Stimulated activated CD4-positive, alpha-beta T cell treated with anti-CD3 and anti-CD28 coated beads, Interleukin-15, amount 100 ng/mL, for 48 hours (primary cell): ENCODE data around the gene NT5E.
"Not testable (repeated sequence)": the region's sequence is repeated elsewhere in the genome, so short reads cannot be mapped to it uniquely, and the experiment has no call there.

ENCODE experiments used
- DNase-seq, 2 donors: peaks; one replicate each; pipeline ENCODE4 v3.0.0-alpha.2; 2020; ENCODE audit warnings: low read depth in 2 of 2

The NT5E gene

DNA sequence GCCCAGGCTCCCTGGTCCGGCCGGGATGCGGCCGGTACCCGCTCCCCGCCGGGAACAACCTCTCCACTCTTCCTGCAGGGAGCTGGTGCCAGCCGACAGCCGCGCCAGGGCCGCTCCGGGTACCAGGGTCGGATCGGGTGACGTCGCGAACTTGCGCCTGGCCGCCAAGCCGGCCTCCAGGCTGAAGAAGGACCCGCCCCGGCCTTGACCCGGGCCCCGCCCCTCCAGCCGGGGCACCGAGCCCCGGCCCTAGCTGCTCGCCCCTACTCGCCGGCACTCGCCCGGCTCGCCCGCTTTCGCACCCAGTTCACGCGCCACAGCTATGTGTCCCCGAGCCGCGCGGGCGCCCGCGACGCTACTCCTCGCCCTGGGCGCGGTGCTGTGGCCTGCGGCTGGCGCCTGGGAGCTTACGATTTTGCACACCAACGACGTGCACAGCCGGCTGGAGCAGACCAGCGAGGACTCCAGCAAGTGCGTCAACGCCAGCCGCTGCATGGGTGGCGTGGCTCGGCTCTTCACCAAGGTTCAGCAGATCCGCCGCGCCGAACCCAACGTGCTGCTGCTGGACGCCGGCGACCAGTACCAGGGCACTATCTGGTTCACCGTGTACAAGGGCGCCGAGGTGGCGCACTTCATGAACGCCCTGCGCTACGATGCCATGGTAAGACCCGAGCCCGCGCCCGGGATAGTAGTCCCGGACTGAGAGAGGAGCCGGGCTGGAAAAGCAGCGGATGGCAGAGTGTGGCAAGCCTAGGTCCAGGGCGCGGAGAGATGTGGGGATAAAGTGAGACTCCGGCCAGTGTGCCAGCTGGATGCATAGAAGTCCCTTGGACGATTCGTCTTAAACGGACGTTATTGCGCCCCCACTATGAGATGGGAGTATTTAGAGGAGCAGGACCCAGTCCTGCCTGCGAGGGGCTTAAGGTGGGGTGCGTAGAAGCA is at the start of gene NT5E:
NT5E (plus strand) TSS at position 266 of the 942 bp plus-strand sequence; CDS start at position 323, 57 bp downstream.
- peak in 1 of 2 donors; percentile 35 for DNase-seq

DNA sequence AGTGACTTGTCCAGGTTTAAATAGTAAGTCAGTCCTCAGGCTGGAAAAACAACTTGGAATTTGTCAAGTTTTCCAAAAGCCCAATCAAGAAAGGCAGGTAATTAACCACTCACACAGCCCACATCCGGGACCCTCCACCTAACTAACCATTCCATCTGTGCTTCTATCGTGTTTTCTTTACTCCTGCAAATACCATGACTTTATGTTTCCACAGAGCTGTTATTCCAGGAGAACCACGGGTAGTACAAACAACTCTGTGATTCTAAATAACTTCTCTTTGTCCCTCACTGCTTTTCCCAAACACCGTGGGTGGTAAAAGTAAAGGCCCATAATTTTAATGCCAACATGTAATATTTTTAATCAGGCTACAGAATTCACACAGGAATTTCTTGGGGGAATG is 49.6 kb upstream of the NT5E start:
- DNase-seq: no peak

DNA sequence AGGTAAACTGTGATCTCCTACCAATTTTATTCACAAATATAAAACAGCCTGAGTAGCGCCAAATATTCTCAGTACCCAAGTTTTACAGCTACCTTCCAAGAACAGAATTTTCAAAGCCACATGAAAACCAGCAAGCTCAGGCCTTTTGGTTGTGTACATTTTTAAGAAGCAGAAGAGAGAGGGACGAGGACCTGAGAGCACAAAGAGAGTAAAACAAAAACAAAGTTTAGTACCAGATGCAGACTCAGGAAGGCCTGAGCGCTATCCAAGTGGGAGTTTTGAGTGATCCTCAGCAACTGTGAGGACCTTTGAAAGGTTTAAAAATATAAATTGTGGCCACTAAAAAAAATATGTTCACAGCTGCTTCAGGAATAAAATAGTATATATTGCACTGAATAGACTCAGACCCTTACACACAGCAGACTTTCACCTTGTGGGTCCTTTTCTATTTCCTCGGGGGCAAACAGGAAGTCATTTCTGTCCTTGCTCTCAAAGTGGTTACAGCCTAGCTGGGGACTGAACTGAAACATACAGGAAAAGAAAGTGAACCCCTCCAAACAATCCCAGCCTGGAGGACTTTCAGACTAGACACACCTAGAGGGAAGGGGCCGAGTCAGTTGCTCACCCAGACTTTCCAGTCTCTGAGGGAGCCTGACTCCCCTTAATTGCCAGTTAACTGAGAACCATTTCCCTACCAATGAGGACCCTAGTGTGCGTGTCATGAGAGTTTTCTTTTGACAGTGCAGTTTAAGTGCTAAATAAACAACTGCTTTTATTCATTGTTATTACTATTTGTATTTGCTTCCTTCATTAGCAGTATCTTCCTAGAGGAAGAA is 48.5 kb upstream of the NT5E start:
- no peak for DNase-seq

DNA sequence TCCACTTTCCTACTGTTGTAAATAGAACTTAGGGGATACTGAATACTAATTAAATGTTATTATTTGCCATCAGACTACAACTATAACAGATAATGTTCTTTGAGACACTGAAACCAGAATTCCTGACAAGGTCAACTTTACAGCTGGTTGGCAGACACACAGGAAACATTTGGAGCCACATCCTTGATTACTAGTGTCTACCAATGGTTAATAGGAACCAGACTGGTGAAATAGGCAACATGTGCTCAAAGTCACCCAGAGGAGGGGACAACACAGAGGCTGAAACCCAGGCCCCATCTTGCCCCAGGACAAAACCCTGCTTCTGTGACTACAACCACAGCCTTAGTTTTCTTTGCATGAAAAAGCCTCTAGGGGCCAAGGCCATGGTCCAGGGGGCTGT is 47.8 kb upstream of the NT5E start:
- no peak for DNase-seq

DNA sequence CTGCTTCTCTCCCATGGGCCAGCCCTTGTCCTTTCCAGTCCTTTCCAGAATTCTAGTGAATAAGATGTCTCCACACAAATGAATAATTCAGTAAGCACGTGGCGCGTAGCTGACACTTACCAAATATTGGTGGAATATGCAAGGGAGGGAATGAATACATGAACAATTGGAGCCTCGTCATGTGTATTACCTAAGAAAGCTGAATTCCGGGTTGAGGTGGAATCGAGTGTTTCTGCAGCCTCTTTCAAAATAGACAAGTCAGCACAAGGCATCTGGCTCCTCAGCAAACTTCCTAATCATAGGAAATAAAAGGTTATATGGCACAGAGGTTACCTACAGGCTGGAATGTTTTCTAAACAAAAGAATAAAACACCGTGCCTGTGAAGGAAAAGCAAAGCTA is 47.0 kb upstream of the NT5E start:
- DNase-seq: no peak

DNA sequence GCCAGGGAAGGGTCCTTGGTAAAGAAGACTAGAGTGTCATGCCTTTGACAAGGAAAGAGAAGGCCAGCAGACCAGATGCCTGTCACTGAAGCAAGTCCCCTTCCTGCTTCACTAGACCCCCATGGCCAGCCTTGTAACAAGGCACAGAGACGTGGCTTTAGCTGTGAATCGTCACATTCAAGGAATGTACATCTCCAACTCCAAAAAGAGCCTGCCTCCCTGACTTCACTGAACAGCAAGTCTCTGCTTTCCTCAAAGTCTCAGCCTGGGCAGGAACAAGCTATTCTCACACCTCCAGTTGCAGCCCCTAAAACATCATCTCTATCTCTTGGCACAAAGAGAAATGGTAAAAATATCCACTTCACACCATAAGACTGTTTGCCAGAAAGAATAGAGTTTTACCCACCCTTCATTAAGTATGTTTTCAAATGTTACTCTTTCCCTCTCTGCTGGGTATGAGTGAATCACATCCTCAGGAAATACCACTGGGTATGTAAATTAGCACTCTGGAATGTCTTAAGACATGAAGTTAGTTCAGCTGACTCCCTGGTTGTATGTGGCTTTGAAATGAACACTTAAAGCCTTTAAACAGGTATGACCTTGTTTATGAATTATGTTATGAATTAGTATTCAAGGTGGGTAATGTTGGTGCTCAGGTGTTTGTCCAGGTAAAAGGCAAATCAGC is 46.4 kb upstream of the NT5E start:
- no peak for DNase-seq

DNA sequence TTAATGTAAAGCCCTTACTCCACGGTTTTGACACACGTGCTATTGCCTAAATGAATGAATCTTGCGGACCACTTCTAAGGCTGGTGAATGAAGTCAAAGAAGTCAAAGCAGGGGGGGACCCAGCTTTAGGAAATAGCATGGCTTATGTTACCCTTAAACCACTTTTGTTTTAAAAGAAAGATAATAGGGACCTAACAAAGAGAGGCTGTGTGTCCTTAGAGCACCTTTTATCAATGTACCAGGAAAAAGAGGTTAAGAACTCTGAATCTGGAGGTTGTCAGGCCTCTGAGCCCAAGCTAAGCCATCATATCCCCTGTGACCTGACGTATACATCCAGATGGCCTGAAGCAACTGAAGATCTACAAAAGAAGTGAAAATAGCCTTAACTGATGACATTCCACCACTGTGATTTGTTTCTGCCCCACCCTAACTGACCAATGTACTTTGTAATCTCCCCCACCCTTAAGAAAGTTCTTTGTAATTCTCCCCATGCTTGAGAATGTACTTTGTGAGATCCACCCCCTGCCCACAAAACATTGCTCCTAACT is 45.8 kb upstream of the NT5E start:
- not testable (repeated sequence) for DNase-seq

DNA sequence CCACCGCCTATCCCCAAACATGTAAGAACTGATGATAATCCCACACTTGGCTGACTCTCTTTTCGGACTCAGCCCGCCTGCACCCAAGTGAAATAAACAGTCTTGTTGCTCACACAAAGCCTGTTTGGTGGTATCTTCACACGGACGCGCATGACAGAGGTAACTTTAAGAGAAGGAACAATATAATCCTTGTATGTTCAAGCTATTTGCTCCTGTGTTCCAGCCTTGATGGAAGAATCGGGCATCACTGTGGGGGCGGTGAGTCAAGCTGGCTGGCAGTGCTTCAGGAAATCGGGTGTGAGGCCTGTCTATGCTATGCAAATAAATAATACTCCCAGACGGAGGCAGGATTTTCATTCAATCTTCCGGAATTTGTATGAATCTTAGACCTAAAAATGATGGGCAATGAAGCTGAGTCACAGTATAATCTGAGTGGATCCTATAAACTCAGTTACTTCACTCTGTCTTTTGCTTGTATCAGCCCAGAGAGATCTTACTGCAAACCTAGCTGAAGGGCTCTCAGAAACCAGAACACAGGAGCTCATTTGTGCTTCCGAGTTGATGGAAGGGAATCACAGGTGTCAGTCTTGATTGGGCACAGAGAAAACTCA is 45.2 kb upstream of the NT5E start:
- no peak for DNase-seq

DNA sequence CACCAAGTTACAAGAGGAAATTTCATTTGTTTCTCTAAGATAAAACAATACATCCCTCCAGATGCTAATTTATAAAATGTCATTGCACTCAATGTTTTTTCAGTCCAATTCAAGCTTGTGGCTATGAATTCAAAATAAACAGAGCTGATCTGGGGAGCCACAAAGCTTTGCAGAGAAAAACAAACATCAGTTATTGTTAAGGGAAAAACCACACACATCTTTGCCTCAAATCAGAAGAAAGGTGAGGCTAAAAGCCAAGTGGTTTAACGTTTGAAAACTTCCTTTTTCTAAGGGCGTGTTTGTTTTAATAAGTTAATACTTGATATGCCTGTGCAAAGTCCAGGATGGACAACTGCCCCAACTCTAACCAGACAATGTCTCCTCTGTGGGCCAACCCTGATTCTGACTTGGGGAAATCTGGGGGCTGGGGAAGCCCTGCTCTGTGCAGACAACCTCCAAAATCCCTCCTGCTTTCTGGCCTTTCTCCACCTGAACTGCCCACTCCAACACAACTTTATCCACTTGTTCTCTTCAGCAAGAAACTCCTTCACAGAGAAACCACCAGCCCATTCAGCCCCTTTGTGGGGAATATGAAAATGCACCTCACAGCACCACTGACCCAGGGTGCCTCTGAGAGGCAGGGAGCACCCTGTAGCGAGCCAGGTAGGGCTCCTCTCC is 44.6 kb upstream of the NT5E start:
- no peak for DNase-seq

DNA sequence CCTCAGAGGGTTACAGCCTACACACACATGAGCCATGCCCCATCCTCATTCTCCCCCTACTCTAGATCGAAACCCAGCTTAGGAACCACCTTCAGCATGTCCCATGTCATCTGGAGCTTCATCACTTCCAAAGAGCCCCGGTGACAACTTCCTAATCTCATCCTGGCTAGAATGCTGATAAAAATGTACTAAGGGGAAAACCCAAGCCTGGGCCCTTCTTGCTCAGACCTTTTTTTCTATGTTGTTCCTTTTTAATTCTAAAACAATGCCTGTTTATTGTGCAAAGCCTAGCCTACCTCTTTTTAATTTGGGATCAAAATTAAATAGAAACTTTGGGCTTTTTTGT is 44.1 kb upstream of the NT5E start:
- DNase-seq: no peak

DNA sequence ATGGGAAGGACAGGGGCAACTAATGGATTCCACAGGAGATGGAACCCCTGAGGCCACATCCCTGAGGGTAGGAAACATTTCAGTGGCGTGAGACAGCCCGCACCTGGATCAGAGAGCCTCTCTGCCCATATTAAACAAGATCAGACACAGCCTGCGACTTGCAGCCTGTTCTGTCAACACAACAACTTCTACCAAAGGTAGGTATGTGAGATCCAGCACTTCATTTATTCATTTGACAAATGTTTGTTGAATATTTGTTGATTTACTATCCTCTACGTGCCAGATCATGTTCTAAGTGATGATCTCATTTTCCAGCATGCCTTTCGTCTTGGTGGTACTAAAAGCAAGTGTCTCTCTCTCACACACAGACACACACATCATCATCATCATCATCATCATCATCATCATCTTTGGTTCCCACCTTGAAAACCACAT is 43.2 kb upstream of the NT5E start:
- no peak for DNase-seq

DNA sequence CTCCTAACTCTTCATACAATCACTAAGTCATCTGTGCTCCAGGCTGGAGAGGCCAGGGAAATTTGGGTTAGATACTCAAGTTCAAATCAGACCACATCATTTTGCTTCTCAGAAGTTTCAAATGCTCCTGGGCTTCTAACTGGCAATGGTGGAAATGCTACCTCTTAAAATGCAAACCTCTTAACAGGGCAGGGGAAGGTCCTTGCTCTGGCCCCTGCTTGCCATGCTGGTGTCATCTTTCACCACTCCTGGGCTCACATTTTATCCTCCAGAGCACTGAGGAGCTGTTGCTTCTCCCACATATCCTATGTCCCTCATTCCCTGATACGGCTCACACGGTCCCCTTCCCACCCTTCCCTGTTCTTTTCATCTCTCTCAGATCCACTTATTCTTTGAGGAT is 41.8 kb upstream of the NT5E start:
- DNase-seq: no peak

DNA sequence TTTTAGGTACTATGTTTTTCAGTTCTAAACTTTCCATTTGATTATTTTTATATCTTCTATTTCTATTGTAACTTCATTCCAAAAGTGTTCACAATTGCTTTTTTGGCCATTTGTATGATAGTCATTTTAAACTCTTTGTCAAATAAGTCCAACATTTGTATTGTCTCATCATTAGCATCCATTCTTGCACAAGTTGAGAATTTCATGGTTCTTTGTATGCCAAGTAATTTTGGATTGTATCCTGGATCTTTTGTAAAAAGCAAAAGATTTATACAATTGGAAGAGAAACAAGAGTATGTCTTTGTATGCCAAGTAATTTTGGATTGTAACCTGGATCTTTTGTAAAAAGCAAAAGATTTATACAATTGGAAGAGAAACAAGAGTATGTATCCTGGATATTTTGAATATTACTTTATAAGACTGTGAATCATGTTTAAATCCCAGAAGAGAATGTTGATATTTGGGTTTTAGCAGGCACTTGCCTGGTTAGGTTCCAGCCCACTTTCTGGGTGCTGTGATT is 36.9 kb upstream of the NT5E start:
- DNase-seq: no peak

DNA sequence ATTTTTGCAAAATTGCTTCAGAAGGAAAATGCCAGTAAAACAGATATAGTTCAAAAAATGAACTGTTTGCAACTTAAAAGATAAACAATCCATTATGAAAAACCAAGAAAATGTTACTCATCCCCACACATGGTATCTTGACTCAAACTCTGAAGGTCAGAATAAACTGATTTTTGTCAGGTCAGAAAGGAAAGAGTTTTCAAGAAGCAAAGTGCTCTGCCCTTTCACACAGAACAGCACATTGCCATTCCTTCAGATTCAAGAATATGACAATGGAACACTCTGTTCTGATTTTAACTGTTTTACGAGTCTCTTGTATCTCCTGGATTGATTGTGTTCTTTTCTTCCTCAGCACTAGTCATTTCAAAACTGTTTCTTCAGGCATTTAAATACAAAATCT is 33.8 kb upstream of the NT5E start:
- no peak for DNase-seq

DNA sequence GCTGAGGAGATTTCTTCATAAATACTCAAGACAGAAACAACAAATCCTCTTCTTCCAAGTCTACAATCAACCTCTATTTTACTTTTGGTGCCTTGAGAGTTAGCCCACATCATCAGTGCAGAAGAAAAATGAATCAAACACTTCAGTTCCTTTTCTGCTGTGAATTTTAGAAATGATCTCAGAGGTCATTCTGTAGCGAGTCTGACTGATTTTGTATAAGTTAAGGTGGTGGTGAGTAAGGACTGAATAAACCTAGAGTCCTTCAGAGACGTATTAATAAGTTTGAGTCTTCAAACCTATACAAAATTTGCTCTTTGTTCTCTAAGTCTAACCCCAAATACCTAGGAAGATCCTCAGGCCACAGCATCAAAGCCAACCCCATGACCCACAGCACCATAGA is 33.1 kb upstream of the NT5E start:
- DNase-seq: no peak

DNA sequence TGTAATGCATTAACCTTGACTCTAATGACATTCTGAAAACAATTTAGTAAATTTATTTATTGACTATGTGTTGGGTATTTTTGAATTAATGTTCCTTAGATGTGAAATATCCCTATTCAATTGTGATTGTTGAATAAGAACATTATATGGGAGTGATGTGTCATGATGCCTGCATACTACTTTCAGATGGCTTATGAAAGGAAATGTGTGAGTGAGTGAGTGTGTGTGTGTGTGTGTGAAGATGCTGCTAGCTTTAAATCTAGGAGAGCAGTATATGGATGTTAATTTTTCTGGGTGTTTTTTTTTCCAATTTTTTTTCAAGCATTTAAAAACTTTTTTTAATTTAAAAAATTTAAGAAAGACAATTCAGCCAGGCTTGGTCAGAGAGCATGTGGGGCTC is 32.5 kb upstream of the NT5E start:
- DNase-seq: no peak

DNA sequence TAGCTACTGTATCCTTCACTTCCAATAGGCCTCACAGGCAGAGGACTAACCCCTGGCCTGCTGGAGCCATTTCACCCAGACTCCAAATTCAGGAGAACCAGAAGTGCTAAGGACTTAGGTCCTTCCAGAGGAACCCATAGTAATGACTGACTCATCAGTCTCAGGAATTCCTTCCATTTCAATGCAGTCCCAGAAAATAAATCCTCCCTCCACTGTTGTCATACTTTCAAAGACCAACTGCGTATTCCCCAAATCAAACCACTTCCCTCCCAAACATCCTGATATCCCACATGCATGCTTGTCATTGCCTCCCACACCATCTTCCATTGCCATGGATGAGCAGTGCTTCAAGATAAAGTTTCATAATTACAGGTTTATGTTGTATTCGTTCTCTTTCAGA is 31.8 kb upstream of the NT5E start:
- DNase-seq: no peak

DNA sequence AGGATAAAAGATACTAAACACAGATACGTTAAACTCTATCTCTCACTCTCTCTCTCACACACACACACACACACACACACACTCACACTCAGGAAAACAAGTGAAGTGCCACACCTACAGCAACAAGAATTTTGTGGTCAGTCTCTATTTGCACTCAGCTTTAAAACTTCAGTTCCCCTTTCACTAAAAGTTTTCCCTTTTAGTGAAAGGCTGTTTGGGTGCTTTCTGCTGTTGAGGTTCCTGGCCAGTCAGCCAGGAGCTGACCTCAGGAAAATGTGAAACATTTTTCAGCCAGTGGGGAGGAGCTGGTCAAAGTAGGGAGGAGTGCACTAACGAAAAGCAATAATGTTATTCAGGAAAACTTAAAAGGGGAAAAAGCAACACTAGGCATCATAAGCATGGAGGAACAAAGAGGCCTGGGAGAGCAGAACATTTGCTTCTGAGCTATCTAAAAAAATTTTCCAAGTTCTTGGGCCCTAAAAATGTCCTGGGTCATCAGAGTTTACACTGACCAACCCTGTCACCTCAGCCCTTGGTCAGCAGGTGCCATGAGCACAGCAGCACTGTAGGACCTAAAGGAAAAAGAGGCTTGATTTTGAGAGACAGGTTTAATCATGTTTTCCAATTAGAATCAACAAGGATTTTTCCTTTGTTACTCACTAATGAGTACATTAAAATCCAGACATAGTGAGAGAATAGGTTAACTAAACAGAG is 30.7 kb upstream of the NT5E start:
- no peak for DNase-seq

DNA sequence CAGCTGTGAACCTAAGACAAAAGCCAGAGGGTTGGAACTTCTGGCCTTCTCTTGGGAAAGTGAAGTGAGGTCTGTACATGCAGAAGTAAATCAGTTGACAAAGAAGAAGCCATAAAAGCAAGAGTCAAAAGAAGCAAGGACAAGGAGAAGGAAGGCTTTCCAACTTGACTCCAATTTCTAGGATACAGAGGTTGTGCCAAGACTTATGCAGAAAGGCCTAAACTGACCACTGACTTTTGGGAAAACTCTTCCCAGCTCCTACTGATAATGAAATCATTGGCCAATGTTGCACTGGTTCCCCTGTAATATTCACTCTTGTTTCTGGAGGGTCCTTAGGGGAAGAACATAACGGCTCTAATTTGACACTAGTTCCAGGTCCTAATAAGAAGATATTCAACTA is 29.3 kb upstream of the NT5E start:
- no peak for DNase-seq

DNA sequence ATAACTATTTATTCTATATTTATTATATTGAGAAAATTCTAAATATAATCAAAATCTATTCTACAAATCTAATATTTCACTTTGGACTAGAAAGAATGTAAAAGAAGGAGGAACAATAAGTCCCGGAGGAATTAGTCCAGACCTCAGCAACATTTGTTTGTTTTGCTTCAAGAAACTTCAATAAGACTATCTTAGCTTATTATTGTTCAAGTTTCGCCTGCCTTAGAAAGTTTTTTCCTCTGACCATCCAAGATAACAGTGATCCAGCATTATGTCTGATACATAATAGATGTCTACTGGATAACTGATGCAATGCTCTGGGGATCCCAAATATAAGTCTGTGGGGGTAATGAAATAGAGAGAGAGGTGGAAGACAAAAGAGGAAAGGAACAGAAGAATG is 28.7 kb upstream of the NT5E start:
- DNase-seq: no peak
